HG03103 (cell line): ENCODE data around the gene CRPPA.
"Not testable (repeated sequence)": the region's sequence is repeated elsewhere in the genome, so short reads cannot be mapped to it uniquely, and the experiment has no call there.

ENCODE experiments used
- ATAC-seq: cut with Tn5 transposase; IDR thresholded peaks from one replicate; pipeline ENCODE4 v1.9.1; 2021; ENCODE audit warnings: low read depth; ENCODE audit not compliant: unreplicated experiment

Gene CRPPA

GRCh38 chr7:16398146-16399017 lies 23.0 kb downstream of the CRPPA start:
- no peak for ATAC-seq

GRCh38 chr7:16397501-16398145 lies 23.7 kb downstream of the CRPPA start:
- no peak for ATAC-seq

DNA sequence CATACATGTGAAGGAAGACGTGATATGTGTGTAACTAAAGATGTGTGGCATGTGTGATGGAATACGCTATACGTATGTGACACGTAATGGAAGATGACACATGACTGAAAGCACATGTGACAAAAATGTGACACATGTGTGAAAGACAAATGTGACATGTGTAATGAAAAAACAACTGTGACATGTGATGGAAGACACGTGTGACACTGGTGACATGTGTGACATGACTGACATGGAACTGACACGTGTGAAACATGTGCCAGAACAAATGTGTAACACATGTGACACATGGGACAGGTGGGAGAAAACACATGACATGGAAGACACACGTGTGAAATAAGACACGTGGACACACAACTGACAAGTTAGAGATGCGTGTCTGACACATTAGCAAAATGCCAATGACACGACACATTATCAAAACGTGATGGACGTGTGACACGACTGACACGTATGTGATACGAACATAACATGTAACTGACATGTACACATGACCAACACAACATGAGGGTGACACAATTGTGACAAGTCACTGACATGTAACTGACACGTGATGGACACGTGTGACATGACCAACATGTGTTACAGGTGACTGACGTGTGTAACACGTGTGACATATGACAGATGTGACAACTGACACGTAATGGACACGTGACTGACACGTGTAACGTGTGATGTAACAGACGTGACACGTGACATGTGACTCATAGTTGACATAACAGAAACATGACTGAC lies 24.4 kb downstream of the CRPPA start:
- no peak for ATAC-seq

DNA sequence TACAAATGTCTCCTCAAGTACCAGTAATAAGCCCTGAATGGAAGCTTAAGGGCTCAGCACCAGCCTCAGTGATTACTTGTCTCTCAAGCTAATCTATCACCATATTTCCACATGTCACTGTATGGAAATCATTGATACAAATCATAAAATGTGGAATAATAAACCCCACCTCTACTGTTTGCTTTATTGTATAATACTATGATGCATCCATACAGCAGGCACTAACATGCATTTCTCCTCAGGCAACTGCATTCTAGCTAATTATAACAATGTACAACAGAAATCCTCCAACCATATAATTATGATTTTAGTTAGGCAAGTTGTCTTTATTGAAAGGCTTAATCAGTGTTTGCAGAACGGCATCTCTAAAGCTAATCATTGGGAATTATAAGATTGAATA lies 26.2 kb downstream of the CRPPA start:
- no peak for ATAC-seq

- no peak for ATAC-seq
Observed at GRCh38 chr7:16393862-16394422, 27.4 kb downstream of the CRPPA start.

DNA sequence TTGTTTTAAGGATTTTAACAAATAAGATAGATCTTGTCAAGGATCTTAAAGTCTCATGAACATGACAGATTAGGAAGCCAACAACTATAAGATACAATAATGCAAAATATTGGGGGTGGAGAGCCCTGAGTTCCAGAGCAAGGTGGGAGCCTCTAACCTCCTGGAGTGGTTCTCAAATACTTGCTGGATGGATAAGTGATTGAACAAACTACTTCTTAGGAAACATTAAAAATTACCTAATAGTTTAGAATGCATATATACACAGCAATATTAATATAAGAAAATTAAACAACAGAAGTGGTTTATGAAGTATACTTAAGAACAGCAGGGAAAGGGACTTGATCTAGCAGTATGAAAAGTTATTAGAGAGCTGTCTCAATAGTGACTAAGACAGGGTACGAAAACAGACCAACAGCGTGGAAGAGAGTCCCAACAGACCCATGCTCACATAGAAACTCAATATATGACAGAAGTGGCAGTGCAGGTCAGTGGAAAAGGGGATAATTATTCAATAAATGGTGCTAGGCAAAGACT lies 28.3 kb downstream of the CRPPA start:
- no peak for ATAC-seq

DNA sequence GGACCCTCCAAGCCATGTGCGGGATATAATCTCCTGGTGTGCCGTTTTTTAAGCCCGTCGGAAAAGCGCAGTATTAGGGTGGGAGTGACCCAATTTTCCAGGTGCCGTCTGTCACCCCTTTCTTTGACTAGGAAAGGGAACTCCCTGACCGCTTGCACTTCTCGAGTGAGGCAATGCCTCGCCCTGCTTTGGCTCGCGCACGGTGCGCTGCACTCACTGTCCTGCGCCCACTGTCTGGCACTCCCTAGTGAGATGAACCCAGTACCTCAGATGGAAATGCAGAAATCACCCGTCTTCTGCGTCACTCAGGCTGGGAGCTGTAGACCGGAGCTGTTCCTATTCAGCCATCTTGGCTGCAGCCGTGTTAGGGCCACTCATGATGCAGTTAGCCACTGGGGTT lies 37.6 kb downstream of the CRPPA start:
- ATAC-seq = not testable (repeated sequence)

GRCh38 chr7:16383103-16383502 lies 38.2 kb downstream of the CRPPA start:
- not testable (repeated sequence) for ATAC-seq
